HG03103 (cell line): ENCODE results near the gene KLF13.

Source experiments
- ATAC-seq: cut with Tn5 transposase; IDR thresholded peaks from one replicate; pipeline ENCODE4 v1.9.1; 2021; ENCODE audit warnings: low read depth; ENCODE audit not compliant: unreplicated experiment

The KLF13 gene

DNA sequence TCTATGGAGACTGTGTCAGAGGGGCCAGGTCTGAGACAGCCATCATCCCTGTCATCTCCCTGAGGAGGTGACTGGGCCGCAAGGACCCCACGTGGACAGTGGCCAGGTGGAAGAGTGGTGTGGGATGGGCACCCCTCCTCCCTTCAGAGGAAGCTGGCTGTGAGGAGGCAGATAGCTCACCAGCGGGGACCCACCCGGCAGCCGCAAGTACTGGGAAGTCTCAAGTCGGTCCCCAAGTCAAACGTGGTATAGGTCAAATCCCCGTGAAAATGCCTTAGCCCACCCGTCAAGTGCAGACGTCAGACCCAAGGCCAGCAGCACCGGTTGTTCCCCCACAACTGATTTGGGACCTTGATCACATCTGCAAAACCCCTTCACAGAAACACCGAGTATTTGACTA is 12.3 kb upstream of the KLF13 start:
- no peak for ATAC-seq

DNA sequence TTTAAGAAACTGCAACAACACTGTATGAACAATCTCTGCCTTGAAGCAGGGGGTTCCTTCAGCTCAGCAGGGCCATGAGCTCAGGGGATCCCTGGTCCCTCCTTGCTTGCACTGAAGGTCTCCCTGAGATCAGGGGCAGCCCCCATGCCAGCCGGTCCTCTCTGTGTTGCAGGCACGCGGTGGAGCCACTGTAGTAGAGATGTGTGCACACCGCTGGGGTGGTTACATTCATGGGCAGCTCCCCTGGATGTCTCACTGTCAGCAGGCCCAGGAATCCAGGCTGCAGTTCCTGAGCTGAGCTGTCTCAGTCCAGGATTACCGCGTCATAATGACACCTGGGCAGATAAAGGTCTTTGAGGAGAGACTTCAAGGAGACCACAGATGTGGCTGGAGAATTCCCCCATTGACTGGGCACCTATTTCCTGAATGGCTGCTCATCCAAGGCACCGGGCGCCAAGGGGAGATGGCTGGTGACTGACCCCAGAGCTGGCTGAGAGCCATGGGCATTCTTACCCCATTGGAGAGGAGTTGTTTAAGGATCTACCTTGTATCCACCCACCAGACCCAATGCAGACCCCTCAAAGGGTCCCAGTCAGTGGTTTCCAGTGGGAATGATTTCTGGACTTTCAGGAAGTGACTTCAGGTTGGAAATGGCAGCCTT is 10.4 kb upstream of the KLF13 start:
- ATAC-seq = no peak

DNA sequence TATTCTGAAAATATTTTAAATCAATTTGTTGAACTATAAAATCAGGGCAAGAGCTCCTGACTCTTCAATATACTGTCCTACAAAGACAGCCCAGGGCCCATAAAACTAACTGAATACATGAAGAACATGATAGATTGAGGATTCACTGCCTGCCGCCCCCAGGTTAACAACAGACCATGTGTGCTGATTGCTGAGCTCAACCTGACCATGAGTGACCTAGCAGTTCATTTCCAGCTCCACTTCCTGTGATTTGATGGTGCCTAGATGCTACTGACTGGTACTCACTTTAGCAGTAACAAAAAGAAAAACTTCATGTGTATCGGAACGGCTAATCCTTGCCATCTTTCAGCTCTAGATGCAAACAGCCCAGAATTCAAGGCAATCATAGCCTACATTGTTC is 9.6 kb upstream of the KLF13 start:
- no peak for ATAC-seq

DNA sequence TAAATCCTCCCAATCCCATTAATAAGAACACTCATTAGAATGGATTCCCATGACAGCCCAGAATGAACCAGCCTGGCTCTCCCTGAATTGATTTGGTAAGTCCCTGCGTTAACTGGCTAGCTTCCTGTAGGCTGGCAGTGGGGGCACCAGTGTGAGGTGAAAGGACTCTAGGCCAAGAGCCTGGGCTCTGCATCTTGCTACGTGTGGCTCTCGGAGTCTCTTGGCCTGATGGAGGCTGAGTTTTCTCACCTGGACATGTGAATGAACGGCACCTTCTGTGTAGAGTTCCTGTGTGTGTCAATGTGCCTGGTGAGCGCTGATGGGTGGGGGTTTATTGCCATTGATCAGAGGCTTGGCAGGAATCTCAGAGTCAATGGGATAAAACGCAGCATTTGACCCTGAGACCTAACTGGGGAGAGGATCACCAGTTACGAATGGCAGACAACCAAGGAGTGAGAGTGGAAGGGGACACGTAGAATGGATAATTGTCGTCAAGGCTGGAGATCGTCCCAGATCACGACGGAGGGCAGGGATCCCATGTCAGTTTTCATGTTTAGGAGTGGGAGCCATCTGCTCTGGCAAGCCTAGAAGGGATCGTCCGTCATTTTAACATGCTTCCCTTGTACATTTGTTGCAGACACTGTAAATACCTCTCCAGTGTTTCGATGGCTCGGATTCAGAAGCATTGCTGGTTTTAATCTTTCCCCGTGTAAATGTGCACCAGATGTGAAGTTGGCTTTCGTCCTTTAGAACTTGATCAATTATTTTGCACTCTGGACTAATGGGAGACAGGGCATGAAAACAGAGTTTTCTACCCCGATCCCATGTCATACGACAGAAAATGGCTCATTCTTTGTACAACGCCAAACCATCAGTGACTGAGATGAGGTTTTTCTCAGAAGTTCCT is 9.0 kb upstream of the KLF13 start:
- ATAC-seq = no peak

DNA sequence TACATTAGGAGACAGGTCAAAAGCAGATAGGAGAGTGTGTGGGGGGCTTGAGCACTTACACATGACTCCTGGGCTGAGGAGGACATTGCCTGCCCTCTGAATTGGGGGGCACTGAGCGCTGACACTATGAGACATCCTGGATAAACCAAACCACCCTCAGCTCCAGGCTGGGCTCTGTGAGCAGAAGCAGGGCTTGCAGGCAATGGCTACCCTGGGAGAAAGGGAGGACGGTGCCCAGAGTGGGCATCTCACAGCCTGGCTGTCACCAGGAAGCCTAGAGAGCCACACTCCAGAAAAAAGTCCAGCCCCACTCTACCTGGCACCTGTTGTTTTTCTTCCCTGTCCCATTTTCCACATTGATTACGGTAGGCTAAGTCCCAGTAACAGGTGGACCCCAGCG is 8.2 kb upstream of the KLF13 start:
- no peak for ATAC-seq

DNA sequence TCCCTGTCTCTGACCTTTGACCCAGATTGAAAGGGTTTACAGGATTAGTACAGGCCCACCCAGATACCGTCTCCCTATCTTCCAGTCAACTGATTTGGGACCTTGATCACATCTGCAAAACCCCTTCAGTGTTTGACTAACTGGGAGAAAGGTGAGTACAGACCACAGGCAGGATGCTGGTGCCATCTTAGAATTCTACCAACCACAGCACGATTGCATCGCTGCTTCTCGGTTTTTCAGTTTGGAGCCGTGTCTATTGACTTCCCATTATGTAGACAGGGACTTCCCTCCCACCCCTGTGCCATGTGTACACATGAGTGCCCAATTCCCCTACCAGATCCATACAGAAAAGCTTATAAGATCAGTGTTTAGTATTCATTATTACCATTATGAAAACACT is 6.6 kb upstream of the KLF13 start:
- ATAC-seq = no peak

DNA sequence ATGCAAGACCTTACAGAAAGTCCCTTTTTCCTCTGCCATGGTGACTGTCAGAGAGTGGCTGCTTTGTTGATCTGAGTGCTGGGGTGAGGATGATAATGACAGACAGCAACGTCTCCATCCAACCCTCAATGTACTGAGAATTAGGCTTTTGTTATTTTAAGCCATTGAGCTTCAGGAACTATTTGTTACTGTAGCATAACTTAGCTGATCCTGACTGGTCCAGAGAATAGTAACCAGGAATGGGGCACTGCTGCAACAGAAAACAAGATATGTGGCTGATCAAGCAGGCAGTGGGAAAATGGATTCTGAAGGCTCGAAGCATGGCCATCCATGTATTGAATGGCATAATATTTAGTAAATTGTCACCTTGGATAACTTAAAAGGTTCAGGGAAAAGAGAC is 5.2 kb upstream of the KLF13 start:
- no peak for ATAC-seq

DNA sequence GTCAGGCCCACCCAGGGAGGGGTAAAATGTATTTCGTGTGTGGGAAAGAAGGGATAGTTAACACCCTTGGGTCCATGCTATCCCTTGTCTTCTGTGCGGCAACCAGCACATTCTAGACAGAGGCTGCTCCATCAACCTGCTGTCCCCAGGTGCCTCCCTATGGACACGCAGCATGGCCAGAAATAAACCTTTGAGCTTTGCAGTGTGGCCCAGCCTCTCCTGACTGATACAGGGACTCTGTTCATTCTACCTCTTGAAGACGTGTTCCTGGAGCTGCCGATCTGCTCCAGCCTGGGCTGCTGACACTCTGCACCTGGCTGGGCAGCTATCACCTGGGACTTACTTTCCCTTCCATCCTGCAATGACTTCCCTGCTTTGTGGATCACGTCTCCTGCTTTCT is 4.1 kb upstream of the KLF13 start:
- no peak for ATAC-seq

DNA sequence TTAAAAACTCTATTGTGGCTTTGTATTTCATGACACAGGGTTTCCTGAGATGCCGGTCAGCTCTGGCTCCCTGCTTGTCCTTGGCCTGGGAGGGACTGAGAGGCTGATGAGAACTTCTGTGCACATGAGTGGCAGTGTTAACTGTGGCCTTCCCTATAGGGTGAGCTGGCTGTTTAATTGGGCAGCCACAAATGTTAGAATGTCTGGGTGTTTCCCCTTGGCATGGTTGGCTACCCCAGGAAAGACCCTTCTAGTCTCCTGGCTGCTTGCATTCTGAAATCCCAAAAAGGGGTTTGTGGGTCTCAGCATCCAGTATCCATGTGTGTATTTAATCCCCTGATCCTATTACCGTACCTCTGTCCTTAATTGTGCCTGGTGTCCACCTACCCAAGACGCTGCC is 3.0 kb upstream of the KLF13 start:
- no peak for ATAC-seq

DNA sequence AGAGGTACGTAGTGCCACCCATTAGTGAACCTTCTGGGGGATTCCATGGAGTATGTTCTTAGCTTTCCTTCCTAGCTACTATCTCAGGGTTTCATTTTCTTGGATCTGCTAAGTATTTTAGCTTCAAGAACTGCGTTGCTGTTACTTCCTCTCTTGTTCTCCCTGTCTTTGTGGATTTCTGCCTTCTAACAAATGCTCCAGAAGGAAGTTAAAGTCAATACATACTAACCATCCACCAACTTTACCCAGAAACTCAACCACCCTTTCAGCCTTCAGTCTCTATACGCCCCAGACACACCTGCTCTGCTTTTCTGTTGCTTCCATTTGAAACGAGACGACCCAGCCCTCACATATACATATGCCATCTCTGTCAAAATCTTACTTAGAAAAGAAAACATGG is 2.4 kb upstream of the KLF13 start:
- no peak for ATAC-seq

DNA sequence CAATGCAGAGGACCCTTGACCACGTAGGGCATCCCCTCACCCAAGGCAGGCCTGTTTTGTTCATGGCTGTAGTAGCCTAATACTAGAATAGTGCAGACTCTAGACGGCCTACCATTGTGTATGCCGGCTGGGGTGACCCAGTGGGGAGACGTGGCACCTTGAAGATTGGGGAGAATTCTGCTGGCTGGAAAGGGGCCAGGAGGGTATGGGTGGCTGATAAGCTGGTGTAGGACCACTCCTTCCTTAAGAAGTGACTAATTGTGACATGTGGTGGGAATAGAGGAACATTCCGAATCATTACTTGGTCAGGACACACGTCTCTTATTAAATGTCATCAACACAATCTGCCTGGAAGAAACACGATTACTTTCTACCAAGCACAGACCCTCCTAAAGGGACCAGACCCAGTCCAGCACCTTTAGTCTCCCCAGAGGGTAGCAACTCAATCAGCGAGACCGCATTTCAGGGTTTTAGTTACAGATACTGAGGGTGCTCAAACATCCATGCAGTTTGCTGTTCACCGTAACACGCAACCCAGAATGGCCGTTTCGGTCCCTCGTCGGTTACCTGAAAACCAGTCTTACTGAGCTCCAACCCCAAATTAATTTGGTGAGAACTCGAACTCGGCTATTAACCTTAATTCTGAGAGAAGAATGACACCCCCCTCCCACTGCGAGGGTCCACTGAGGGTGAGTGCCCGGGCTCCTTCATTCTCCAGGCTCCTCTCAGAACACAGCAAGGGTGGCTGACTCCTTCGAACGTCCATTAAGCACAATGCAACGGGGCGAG is 1.6 kb upstream of the KLF13 start:
- ATAC-seq = no peak

DNA sequence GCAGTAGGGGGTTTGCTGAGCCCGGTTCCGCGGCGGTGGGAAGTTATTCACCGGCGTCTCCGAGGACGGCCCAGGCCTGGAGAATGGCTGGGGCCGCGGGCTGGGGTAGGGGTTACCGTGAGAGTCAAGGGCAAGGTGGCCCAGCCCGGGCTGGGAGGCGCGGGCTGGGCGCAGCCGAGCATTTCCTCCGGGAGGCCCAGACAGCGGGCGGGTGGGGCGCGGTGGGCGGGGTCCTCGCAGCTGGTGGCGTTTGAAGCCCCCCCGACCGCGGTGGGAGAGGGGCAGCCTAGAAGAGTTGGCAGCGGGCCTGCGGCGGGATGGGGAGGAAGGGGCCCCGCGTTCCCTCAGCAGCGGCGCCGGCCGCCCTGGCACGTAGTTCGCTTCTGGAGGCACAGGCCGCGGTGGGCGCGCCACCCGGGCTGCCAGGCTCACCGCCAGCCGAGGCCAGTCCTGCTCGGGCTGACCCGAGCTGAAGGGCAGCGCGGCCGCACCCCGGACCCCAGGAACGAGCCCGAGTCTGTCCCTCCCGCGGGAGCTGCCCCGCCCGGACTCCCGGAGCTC is 960 bp upstream of the KLF13 start:
- ATAC-seq = peak; percentile 4

DNA sequence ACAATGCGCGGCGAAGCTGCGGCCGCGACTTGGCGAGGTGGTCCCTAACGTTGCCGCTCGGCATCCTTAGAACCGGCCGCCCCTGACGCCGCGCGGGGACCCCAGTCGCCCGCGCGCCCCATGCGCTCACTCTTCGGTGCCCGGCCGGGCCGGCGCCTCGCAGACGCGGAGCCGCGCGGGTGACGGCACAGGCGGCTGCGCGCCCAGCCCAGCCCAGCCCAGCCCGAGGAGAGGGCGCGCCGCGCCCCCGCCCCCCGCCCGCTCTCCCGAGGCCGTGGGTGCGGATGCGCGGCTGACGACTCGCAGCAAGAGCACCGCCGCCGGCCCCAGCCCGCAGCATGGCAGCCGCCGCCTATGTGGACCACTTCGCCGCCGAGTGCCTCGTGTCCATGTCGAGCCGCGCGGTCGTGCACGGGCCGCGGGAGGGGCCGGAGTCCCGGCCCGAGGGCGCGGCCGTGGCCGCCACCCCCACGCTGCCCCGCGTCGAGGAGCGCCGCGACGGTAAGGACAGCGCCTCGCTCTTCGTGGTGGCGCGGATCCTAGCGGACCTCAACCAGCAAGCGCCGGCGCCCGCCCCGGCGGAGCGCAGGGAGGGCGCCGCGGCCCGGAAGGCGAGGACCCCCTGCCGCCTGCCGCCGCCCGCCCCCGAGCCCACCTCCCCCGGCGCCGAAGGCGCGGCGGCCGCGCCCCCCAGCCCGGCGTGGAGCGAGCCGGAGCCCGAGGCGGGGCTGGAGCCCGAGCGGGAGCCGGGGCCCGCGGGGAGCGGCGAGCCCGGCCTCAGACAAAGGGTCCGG is 437 bp downstream of the KLF13 start:
- ATAC-seq = peak; percentile 15

DNA sequence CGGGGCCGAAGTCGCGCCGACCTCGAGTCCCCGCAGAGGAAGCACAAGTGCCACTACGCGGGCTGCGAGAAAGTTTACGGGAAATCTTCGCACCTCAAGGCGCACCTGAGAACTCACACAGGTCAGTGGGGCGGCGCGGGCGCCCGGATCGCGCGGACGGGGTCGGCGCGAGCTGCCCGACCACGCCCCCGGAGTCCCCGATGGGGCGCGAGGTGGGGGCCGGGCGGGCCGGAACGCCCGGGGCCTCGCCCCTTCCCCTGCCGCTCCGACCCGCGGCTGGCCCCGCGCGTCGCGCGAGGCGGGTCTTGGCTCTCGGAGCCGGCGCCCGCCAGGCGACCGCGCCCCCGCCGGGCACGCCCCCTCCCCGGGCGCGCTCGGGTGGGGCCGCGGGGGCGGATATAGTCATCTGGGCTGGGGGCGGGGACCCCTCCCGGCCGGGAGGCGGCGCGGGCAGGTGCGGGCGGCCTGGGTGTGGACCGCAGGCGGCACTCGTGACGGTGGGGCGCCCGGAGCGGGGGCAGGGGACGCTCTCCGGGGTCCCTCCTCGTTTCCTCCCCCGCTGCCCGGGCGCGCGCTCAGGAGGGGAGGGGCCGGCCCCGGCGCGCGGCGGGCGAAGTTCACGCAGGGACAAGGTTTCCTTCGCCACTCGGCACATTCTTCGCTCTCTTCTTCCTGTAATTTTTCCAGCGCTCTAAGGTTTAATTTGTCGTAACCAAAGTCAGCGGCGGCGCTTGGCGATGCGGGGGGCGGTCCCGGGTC is 1.2 kb downstream of the KLF13 start:
- no peak for ATAC-seq

DNA sequence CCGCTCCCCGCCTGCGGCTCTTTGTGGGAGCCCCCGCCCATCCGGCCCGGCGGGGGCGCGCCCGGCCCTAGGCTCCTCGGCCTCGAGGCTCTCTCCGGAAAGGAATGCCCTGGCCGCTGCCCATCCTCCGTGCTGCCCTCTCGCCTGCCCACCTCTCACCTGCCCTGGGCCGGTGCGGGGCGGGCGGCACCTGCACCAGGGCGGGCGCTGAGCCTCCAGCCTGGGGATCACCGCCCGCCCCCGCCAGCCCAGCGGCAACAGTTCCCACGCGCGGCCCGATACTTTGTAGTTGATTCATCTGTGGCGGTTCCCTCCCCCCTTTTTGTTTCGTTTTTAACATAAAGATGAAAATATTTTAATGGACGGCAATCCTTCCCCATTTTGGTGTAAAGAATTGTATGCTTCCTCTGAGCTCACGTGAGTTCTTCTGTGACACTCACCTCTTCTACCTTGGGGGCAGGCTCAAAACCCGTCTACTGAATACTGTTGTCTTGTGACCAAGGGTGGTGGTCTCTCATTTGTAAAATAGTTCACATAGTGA is 1.9 kb downstream of the KLF13 start:
- no peak for ATAC-seq

DNA sequence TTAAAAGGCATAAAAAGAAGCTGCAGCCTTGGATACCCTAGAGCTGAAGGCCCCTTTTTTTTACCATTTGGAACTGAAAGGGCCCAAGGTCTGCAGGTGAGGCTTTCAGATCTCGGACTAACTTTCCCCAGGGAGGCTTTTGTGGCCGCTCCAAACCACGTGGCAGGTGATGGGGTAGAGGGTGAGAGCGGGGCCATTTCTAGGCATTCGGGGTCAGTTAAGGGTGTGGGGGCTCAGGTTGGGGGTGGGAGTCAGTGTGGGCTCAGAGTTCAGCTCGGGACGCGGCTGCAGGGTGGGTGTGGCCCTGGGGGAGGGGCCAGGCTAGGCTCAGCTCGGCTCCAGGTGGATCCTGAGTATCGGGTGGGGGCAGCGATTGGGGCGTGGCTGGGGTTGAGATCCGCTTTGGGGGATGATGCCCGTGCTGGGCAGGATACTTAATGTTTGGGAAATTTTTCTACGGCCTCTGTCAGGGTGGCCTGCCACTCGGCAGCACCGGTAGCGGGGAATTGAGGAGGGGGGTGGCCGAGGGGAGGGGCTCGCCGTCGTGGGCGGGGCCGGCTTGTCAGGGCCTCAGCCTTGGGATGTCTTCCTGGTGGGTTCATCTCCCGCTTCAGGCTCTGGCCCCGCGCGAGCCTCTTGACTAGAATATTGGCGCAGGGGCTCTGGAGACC is 2.5 kb downstream of the KLF13 start:
- ATAC-seq = no peak

DNA sequence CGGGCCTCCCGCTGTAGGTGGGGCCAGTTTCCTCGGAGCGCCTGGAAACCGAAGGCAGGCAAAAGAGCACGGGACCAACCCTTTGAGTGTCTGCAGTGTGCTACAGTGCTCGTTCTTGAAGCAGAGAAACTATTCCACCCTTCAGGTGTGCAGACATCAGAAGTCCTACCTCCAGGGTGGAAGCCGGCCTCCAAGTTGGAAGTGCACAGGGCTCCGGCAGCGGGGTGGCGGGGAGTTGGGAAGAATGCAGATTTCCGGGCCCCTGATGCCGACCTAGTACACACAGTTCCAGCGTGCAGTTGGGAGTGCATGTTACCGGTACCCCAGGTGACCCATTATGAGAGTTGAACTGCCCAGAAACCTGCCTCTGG is 3.0 kb downstream of the KLF13 start:
- ATAC-seq = no peak

DNA sequence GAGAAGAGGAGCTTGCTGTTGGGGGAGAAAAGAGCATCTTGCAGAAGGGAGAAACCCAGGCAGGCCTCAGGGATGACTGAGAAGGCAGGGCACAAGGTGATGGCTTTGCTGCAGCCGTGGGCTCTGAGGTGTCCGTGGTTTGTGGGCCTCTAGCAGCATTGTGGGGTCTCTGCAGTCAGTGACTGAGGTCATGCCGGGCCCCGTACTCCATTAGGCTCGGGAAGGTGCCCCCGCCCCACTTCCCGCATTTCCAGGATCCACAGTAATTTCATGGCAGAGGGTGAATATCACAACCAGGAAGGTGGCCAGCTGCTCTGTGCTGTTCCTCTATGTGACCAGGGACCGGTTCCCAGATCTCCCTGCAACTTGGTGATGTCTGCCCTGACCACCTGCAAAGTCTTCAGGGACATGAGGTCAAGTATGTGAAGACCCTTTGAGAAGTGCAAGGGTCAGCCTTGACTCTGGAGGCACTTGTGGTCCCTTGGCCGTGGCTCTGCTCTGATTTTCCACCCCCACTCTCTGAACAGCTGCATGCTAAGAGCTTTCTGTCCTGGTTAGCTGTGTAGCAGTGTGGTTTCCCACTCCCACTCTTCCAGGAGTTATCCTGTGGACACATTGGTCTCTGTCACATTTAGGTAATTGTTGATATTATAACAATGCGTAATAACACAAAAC is 3.6 kb downstream of the KLF13 start:
- no peak for ATAC-seq
